GM12878 (cell line): ENCODE data around the gene ARFIP1. TPM values are rescaled to one million over a fixed set of nuclear protein-coding genes. Genes with fewer than 3 reads are reported as not detected.

Experiments
- ATAC-seq: fragments of 200-7000 bp; cut with Tn5 transposase; 3 replicates; pipeline ENCODE4 v1.9.1; 2020; ENCODE audit warnings: mild to moderate bottlenecking, moderate library complexity
- BruUV-seq: library from RNA; stranded (reverse); fragments of 400-500 nt; replicated peaks from 2 replicates; lab custom pipeline; 2021; lab: Mats Ljungman, UMichigan
- CTCF ChIA-PET: fragments of 300-600 bp; sonication (Branson Sonifier 250); formaldehyde crosslinking; extraction: SDS; loops from one replicate; lab custom pipeline; 2021; ENCODE audit warnings: inconsistent platforms; lab: Yijun Ruan, JAX
- POLR2A ChIA-PET: fragments of 350-600 bp; formaldehyde crosslinking; extraction: SDS; loops from one replicate; lab custom pipeline; 2021; ENCODE audit warnings: inconsistent platforms; lab: Charles Lee
- RAD21 ChIA-PET: fragments of 300-600 bp; sonication (Branson Sonifier 250); formaldehyde crosslinking; loops from one replicate; lab custom pipeline; 2023; ENCODE audit warnings: antibody characterized with exemption; ENCODE audit not compliant: unreplicated experiment; lab: Charles Lee
- SMC1A ChIA-PET: fragments of 300-600 bp; sonication (Branson Sonifier 250); formaldehyde crosslinking; loops from one replicate; lab custom pipeline; 2023; ENCODE audit not compliant: unreplicated experiment, uncharacterized antibody; lab: Charles Lee
- DNase-seq: peaks from one replicate; pipeline ENCODE4 v3.0.0-alpha.2; 2011; ENCODE audit warnings: low read depth, low spot score
- FAIRE-seq: peaks from 3 replicates; lab custom pipeline; 2011; peaks lifted over from hg19 to GRCh38; lab: Jason Lieb, UNC
- H2AFZ ChIP-seq: 2 replicates; pipeline ENCODE4 v1.6.0; 2011; ENCODE audit warnings: low read depth, low read length, control low read depth; ENCODE audit not compliant: control insufficient read depth
- H3K27ac ChIP-seq: 2 replicates; pipeline ENCODE4 v1.5.1; 2011; ENCODE audit warnings: control low read depth; ENCODE audit not compliant: control insufficient read depth, insufficient read depth
- H3K27me3 ChIP-seq, 2 experiments: replicated peaks in 1 of 2; 2 replicates each; pipeline versions ENCODE4 v1.6.0 to v1.6.1; 2011; ENCODE audit warnings: low read length in 1 of 2; ENCODE audit not compliant: control insufficient read depth in 2 of 2, insufficient read depth in 2 of 2
- H3K36me3 ChIP-seq, 2 experiments: 2 replicates each; pipeline ENCODE4 v1.5.1; 2011; ENCODE audit warnings: low read length in 1 of 2; ENCODE audit not compliant: control insufficient read depth in 2 of 2, insufficient read depth in 2 of 2
- H3K4me1 ChIP-seq: 2 replicates; pipeline ENCODE4 v1.6.1; 2011; ENCODE audit warnings: mild to moderate bottlenecking, low read length, moderate library complexity, mixed read lengths; ENCODE audit not compliant: control insufficient read depth, insufficient read depth
- H3K4me2 ChIP-seq: 2 replicates; pipeline ENCODE4 v1.6.0; 2011; ENCODE audit warnings: control low read depth; ENCODE audit not compliant: control insufficient read depth, insufficient read depth
- H3K4me3 ChIP-seq: fragments of 200-600 bp; sonication (generic); 2 replicates; pipeline ENCODE4 v1.5.1; 2016
- H3K79me2 ChIP-seq: 2 replicates; pipeline ENCODE4 v1.6.0; 2011; ENCODE audit warnings: low read length; ENCODE audit not compliant: control insufficient read depth, insufficient read depth
- H3K9ac ChIP-seq: 2 replicates; pipeline ENCODE4 v1.8.0; 2011; ENCODE audit warnings: low read length, control low read depth, mixed read lengths; ENCODE audit not compliant: control insufficient read depth, insufficient read depth
- H3K9me3 ChIP-seq: replicated peaks from 3 replicates; pipeline ENCODE4 v1.5.1; 2011; ENCODE audit warnings: mild to moderate bottlenecking, low read length; ENCODE audit not compliant: control insufficient read depth, insufficient read depth
- H4K20me1 ChIP-seq: 2 replicates; pipeline ENCODE4 v1.6.0; 2011; ENCODE audit not compliant: control insufficient read depth, insufficient read depth
- ATF2 ChIP-seq: IDR thresholded peaks from 2 replicates; pipeline ENCODE4 v1.6.1; 2012; ENCODE audit warnings: low read length, inconsistent platforms
- BCLAF1 ChIP-seq: fragments of 450-650 bp; IDR thresholded peaks from 2 replicates; pipeline ENCODE4 v1.6.1; 2017; ENCODE audit warnings: antibody characterized with exemption, mild to moderate bottlenecking, moderate library complexity
- CHD4 ChIP-seq: fragments of 200-600 bp; sonication (generic); IDR thresholded peaks from 2 replicates; pipeline ENCODE4 v1.6.1; 2016; ENCODE audit warnings: mild to moderate bottlenecking
- CTCF ChIP-seq, 3 experiments: IDR thresholded peaks in 2 of 3; conservative IDR thresholded peaks in 1 of 3; 2 replicates each; pipeline ENCODE4 v1.5.1; 2011; ENCODE audit warnings: low read depth in 3 of 3, low read length in 3 of 3, mild to moderate bottlenecking in 3 of 3, control low read depth in 2 of 3, moderate library complexity in 2 of 3, inconsistent platforms in 1 of 3, mixed read lengths in 1 of 3; ENCODE audit not compliant: control insufficient read depth in 2 of 3, insufficient read depth in 1 of 3; ENCODE audit errors: extremely low read depth in 1 of 3
- EED ChIP-seq: sonication (generic); IDR thresholded peaks from 2 replicates; pipeline ENCODE4 v1.6.1; 2016; ENCODE audit warnings: antibody characterized with exemption, low read depth
- JUND ChIP-seq: IDR thresholded peaks from 2 replicates; pipeline ENCODE4 v1.6.1; 2012; ENCODE audit warnings: low read depth, mild to moderate bottlenecking, low read length, improper control_type of control experiment, moderate library complexity
- KLF5 ChIP-seq: fragments of 450-650 bp; IDR thresholded peaks from 2 replicates; pipeline ENCODE4 v1.6.1; 2014; ENCODE audit warnings: mild to moderate bottlenecking; ENCODE audit not compliant: partially characterized antibody
- RFX5 ChIP-seq: IDR thresholded peaks from 2 replicates; pipeline ENCODE4 v1.6.1; 2011; ENCODE audit warnings: low read depth, low read length, improper control_type of control experiment
- SKIL ChIP-seq: fragments of 450-650 bp; IDR thresholded peaks from 2 replicates; pipeline ENCODE4 v1.6.1; 2017; ENCODE audit warnings: mild to moderate bottlenecking, low read depth, inconsistent platforms; ENCODE audit not compliant: poor library complexity, severe bottlenecking
- WGBS: methylation state at CpG from one replicate; pipeline ENCODE4 v1.1.6; 2016; ENCODE audit warnings: low lambda C conversion rate; ENCODE audit not compliant: insufficient replicate concordance, insufficient coverage; ENCODE audit errors: missing lambda C conversion rate; 5-methylcytosine and 5-hydroxymethylcytosine counted together
- in situ Hi-C: fragments of 300-500 bp; cut with MboI; formaldehyde crosslinking; loops from 9 replicates; pipeline ENCODE4 v1.14.3; 2018; ENCODE audit warnings: mixed read lengths
- intact Hi-C: fragments of 100-400 bp; cut with micrococcal nuclease; formaldehyde crosslinking; loops from one replicate; pipeline ENCODE4 v1.14.2; 2022; ENCODE audit not compliant: unreplicated experiment
- polyA plus RNA-seq, 11 experiments: library from polyadenylated mRNA; depleted of rRNA in 4 of 11; unstranded in 6 of 11; stranded (reverse) in 5 of 11; fragments of >200 nt; fragmentation: Nextera tagmentation in 4 of 11; fragmentation: Illumina TruSeq in 1 of 11; extraction: Ambion mirVana in 4 of 11; extraction: Trizol in 1 of 11; gene quantifications; 1 replicate in 1 of 11; 2 replicates in 10 of 11; pipeline versions ENCODE4 v1.2.1 to v1.2.3, GENCODE V29; 2011 to 2016; ENCODE audit warnings: inconsistent platforms in 2 of 11, missing spikeins in 2 of 11, low read depth in 1 of 11
- total RNA-seq, 4 experiments: library from RNA; depleted of rRNA in 3 of 4; stranded (reverse); fragments of >200 nt in 3 of 4; fragmentation: Illumina TruSeq in 1 of 4; extraction: Trizol in 1 of 4; gene quantifications; 2 replicates each; pipeline versions ENCODE4 v1.2.1 to v1.2.3, GENCODE V29; 2013 to 2021
- TF ChIP-seq, protein P1 (sequence below): IDR thresholded peaks from 2 replicates; pipeline ENCODE4 v1.6.1; 2011; ENCODE audit warnings: borderline replicate concordance, low read depth, mild to moderate bottlenecking, moderate library complexity, low read length; ENCODE audit not compliant: insufficient read depth, poor library complexity, severe bottlenecking

ARFIP1 gene
- total and polyA plus RNA-seq, 10 of the 15 experiments (the other 5 are each of a cell fraction or from before 2014, with no cell fraction given) = 9.5 to 21.7 (median 15.4) TPM

DNA sequence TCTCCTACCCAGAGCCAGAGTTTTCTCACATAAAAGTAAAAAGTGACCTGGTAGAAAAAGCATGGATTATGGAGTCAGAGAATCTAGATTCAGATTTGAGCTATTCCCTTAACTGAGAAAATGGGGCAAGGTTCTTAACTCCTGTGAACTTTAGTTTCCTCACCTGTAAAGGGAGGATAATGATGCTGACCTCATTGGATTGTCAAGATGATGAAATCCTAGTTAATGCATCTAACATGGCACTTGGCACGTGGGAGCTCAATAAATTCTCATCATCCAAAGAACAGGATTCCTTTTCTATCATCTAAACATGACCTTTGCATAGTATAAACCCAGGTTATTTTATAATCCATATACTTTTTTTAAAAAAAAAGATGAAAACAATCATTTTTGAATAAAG is 175.0 kb downstream of the ARFIP1 start (continued):
- TF ChIP-seq BCLAF1 = no peak
- no peak for TF ChIP-seq CHD4
- no peak for TF ChIP-seq KLF5
- no peak for TF ChIP-seq ATF2
- TF ChIP-seq, protein P1, sequence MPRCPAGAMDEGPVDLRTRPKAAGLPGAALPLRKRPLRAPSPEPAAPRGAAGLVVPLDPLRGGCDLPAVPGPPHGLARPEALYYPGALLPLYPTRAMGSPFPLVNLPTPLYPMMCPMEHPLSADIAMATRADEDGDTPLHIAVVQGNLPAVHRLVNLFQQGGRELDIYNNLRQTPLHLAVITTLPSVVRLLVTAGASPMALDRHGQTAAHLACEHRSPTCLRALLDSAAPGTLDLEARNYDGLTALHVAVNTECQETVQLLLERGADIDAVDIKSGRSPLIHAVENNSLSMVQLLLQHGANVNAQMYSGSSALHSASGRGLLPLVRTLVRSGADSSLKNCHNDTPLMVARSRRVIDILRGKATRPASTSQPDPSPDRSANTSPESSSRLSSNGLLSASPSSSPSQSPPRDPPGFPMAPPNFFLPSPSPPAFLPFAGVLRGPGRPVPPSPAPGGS = no peak

DNA sequence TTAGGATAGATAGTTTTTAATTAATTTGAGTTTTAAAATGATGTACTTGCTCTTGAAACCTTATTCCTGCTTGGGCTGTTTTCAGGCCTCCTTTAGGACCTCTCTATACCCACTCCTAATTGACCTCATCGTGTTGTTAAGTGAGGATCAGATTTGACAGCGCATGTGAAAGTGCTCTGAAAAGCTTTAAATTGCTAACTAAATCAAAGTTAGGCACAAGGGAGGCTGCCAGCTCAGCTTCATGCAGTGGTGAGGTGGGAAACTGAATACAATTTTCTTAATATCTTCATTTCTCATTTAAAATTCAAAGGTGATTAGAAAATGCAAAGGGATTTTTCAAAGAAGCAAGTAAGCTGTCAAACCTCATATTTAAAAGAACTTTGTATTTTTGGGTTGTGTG is 176.4 kb downstream of the ARFIP1 start:
- RAD21 ChIA-PET = no interaction called here
- in situ Hi-C loops = no loop called here
- TF ChIP-seq RFX5 (no peak), SKIL (no peak), EED (no peak), JUND (no peak), CTCF (IDR thresholded peaks at IDR 0.05 in 2 of 3, conservative IDR thresholded peaks at IDR 0.05 in 1 of 3; ENCODE audit: control insufficient read depth in 2 of 3, extremely low read depth in 1 of 3, insufficient read depth in 1 of 3, low read depth in 3 of 3, low read length in 3 of 3) (no peak)

More for the DNA sequence above, 176.4 kb downstream of the ARFIP1 start:
- intact Hi-C loops = no loop called here
- Histone ChIP-seq H2AFZ (no peak overlapping the region), H3K27ac (no peak overlapping the region), H3K9ac (no peak overlapping the region), H3K4me2 (no peak overlapping the region), H3K4me1 (no peaks in the 10 kb centered on the region), H4K20me1 (no peaks in the 10 kb centered on the region), H3K4me3 (no peak overlapping the region), H3K36me3 (no peaks in the 10 kb centered on the region), H3K27me3 (no peaks in the 10 kb centered on the region), H3K79me2 (no peaks in the 10 kb centered on the region), H3K9me3 (no peaks in the 10 kb centered on the region)
- ATAC-seq (no peak), DNase-seq (no peak), FAIRE-seq (no peak)
- WGBS = 36% methylated on average over 2 of the region's 2 CpGs
- CTCF ChIA-PET = no interaction called here
- POLR2A ChIA-PET = no interaction called here
- no TSS peak for BruUV-seq
- SMC1A ChIA-PET = no interaction called here
